HCT116 (cell line): ENCODE results near the gene LAMA4.

Experiments used
- CTCF ChIP-seq, 3 experiments: fragments of 200-600 bp in 1 of 3; sonication (generic) in 1 of 3; IDR thresholded peaks in 2 of 3; conservative IDR thresholded peaks in 1 of 3; 2 replicates each; pipeline ENCODE4 v1.5.1; 2012 to 2017; ENCODE audit warnings: low read depth in 2 of 3, low read length in 2 of 3, antibody characterized with exemption in 1 of 3, borderline replicate concordance in 1 of 3, control low read depth in 1 of 3, mild to moderate bottlenecking in 1 of 3, mixed read lengths in 1 of 3, mixed run types in 1 of 3, moderate library complexity in 1 of 3; ENCODE audit not compliant: insufficient read depth in 1 of 3
- EGR1 ChIP-seq: IDR thresholded peaks from 2 replicates; pipeline ENCODE4 v1.6.1; 2012; ENCODE audit warnings: low read depth
- EZH2phosphoT487 ChIP-seq: fragments of 200-600 bp; IDR thresholded peaks from 2 replicates; pipeline ENCODE4 v1.6.1; 2018; ENCODE audit warnings: antibody characterized with exemption, borderline replicate concordance
- POLR2A ChIP-seq: IDR thresholded peaks from 2 replicates; pipeline ENCODE4 v1.7.0; 2011; ENCODE audit warnings: borderline replicate concordance; ENCODE audit not compliant: insufficient read depth, insufficient read length; ENCODE audit errors: extremely low read depth
- POLR2AphosphoS5 ChIP-seq: IDR thresholded peaks from 2 replicates; pipeline ENCODE4 v1.6.1; 2011; ENCODE audit warnings: mild to moderate bottlenecking, low read depth, low read length, moderate library complexity
- ZBTB33 ChIP-seq: IDR thresholded peaks from 2 replicates; pipeline ENCODE4 v1.6.1; 2011; ENCODE audit warnings: mild to moderate bottlenecking, low read length, moderate library complexity; ENCODE audit not compliant: insufficient replicate concordance; ENCODE audit errors: extremely low read depth
- TF ChIP-seq, protein P1 (sequence below): IDR thresholded peaks from 2 replicates; pipeline ENCODE4 v1.6.1; 2012

- TF ChIP-seq EGR1 (no peak), POLR2A (no peak), POLR2AphosphoS5 (no peak), CTCF (IDR thresholded peaks at IDR 0.05 in 2 of 3, conservative IDR thresholded peaks at IDR 0.05 in 1 of 3; ENCODE audit: borderline replicate concordance in 1 of 3, insufficient read depth in 1 of 3, low read depth in 2 of 3, low read length in 2 of 3) (no peak), EZH2phosphoT487 (no peak), ZBTB33 (no peak)
- TF ChIP-seq, protein P1, sequence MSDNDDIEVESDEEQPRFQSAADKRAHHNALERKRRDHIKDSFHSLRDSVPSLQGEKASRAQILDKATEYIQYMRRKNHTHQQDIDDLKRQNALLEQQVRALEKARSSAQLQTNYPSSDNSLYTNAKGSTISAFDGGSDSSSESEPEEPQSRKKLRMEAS = no peak
Observed at GRCh38 chr6:112128208-112128607, 126.2 kb downstream of the LAMA4 start.
